Activated T-cell treated with anti-CD3 and anti-CD28 coated beads, Interleukin-2, amount 50 U/mL, for 24 hours (primary cell): Measurements from ENCODE around the gene UIMC1.

ENCODE experiments used
- DNase-seq: peaks from one replicate; pipeline ENCODE4 v3.0.0-alpha.2; 2020
- H3K27ac Mint-ChIP-seq: 2 replicates; pipeline ENCODE4 v1.8.0; 2020; ENCODE audit warnings: mild to moderate bottlenecking, mixed read lengths
- H3K27me3 Mint-ChIP-seq: 2 replicates; pipeline ENCODE4 v1.8.0; 2020; ENCODE audit warnings: mixed read lengths
- H3K36me3 Mint-ChIP-seq: 2 replicates; pipeline ENCODE4 v1.8.0; 2020; ENCODE audit warnings: low read depth, mixed read lengths
- H3K4me1 Mint-ChIP-seq: 2 replicates; pipeline ENCODE4 v1.8.0; 2020; ENCODE audit warnings: low read depth, mixed read lengths
- H3K4me3 Mint-ChIP-seq: 2 replicates; pipeline ENCODE4 v1.8.0; 2020; ENCODE audit warnings: mild to moderate bottlenecking, moderate library complexity, mixed read lengths
- H3K9me3 Mint-ChIP-seq: 2 replicates; pipeline ENCODE4 v1.8.0; 2020; ENCODE audit warnings: mixed read lengths

The UIMC1 gene

GRCh38 chr5:176884571-176884890 is 122.0 kb downstream of the UIMC1 start:
- no peak overlapping the region for H3K4me3 Mint-ChIP-seq
- no peaks in the 10 kb centered on the region for H3K9me3 Mint-ChIP-seq
- H3K27me3 Mint-ChIP-seq: peaks cover 2% of the 10 kb centered on the region
- peaks cover 5% of the 10 kb centered on the region for H3K4me1 Mint-ChIP-seq
- no peak for DNase-seq
- no peaks in the 10 kb centered on the region for H3K36me3 Mint-ChIP-seq
- H3K27ac Mint-ChIP-seq: no peak overlapping the region

- Mint-ChIP-seq H3K27me3 (peaks cover 5% of the 10 kb centered on the region), H3K36me3 (no peaks in the 10 kb centered on the region), H3K27ac (no peak overlapping the region), H3K9me3 (no peaks in the 10 kb centered on the region), H3K4me3 (no peak overlapping the region), H3K4me1 (peaks cover 5% of the 10 kb centered on the region)
- no peak for DNase-seq
Measured at GRCh38 chr5:176883700-176884570, 122.6 kb downstream of the UIMC1 start.

- H3K4me3 Mint-ChIP-seq: no peak overlapping the region
- H3K27me3 Mint-ChIP-seq: peaks cover 17% of the 10 kb centered on the region
- peaks cover 5% of the 10 kb centered on the region for H3K4me1 Mint-ChIP-seq
- no peak for DNase-seq
- no peaks in the 10 kb centered on the region for H3K9me3 Mint-ChIP-seq
- no peak overlapping the region for H3K27ac Mint-ChIP-seq
- H3K36me3 Mint-ChIP-seq: no peaks in the 10 kb centered on the region
Measured at GRCh38 chr5:176882567-176882903, 124.0 kb downstream of the UIMC1 start.

- Mint-ChIP-seq H3K27me3 (peaks cover 22% of the 10 kb centered on the region), H3K4me1 (peaks cover 5% of the 10 kb centered on the region), H3K4me3 (no peak overlapping the region), H3K9me3 (no peaks in the 10 kb centered on the region), H3K36me3 (no peaks in the 10 kb centered on the region), H3K27ac (no peak overlapping the region)
- DNase-seq: no peak
Measured at GRCh38 chr5:176881816-176882566, 124.6 kb downstream of the UIMC1 start.

DNA sequence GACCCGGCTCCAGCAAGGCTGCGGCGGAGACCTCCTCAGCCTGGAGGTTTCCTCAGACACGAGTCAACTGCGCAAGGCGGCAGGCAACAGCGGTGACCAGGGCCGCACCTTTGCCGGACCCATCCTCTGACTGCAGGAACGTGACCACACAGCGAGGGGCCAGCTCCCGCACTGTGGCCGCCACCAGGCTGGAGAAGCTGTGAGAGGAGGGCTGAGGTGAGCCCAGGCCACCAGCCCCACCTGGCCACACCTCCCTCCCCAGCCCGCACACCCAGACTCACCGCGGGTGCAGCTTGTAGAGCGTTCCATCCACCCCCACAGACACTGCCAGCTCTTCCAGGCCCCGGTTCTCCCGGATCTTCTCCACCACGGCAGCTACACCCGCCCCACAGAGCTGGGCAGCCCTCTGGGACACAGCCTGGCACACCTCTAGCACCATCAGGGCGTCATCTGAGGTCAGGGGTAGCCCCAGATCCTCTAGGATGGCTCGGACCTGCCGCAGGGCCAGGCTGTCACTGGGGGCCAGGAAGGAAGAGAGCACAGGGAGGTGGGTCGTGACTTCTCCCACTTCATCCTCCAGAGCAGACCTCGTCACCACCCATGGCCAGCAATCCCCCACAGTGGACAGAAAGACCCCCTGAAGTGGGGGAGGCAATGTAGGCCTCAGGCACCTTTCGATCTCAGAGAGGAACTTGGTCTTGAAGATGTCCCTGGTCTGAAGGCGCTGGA is 125.4 kb downstream of the UIMC1 start:
- Mint-ChIP-seq H3K4me3 (no peak overlapping the region), H3K27ac (no peak overlapping the region), H3K36me3 (no peaks in the 10 kb centered on the region), H3K9me3 (no peaks in the 10 kb centered on the region), H3K27me3 (peaks cover 30% of the 10 kb centered on the region), H3K4me1 (peaks cover 8% of the 10 kb centered on the region)
- no peak for DNase-seq

DNA sequence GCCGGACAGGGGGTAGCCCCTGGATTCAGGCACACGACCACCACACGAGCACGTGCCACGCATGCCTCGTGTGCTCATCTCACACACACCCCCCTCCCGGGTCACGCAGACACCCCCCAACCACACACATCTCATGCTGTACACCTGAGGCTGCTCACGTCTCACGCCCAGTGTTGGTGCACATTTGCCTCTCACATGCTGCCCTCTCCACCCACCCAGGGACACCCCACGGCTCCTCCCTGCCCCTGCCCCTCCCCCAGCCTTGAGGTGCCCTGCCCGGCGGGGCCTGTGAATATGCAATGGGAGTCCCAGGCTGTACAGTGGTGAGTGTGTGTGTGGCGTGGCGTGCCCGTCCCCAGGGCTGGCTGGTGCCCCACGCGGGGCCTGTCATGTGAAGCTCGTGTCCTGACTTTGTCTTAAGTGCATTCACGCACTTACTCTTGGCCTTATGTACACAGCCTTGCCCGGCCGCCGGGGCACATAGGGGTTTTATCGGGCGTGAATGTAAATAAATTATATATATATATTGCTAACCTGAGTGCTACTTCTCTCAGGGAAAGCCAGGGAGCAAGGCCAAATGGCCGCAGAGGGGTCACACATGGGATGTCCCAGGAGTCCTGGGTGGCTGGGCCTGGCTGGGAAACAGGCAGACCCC is 126.1 kb downstream of the UIMC1 start:
- Mint-ChIP-seq H3K27me3 (peaks cover 37% of the 10 kb centered on the region), H3K4me1 (peaks cover 15% of the 10 kb centered on the region), H3K4me3 (no peak overlapping the region), H3K27ac (no peak overlapping the region), H3K9me3 (no peaks in the 10 kb centered on the region), H3K36me3 (no peaks in the 10 kb centered on the region)
- DNase-seq: no peak

DNA sequence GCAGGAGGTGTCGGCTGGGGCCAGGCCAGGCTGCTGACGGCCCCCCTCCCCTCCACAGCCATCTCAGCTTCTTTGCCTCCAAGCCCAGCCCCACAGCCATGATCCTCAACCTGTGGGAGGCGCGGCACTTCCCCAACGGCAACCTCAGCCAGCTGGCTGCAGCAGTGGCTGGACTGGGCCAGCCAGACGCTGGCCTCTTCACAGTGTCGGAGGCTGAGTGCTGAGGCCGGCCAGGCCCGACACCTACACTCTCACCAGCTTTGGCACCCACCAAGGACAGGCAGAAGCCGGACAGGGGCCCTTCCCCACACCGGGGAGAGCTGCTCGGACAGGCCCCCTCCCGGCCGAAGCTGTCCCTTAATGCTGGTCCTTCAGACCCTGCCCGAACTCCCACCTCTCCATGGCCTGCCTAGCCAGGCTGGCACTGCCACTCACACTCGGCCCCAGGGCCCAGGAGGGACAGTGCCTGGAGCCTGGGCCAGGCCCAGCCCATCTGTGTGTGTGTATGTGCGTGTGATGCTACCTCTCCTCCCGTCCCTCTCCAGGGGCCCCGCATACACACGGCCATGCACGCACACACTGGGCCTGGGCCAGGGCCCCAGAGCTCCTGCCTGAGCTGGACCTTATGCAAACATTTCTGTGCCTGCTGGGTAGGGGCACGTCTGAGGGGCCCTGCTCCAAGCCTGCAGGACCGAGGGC is 126.8 kb downstream of the UIMC1 start:
- DNase-seq: no peak
- H3K36me3 Mint-ChIP-seq: no peaks in the 10 kb centered on the region
- H3K4me1 Mint-ChIP-seq: peaks cover 13% of the 10 kb centered on the region
- no peaks in the 10 kb centered on the region for H3K9me3 Mint-ChIP-seq
- no peak overlapping the region for H3K27ac Mint-ChIP-seq
- peaks cover 44% of the 10 kb centered on the region for H3K27me3 Mint-ChIP-seq
- no peak overlapping the region for H3K4me3 Mint-ChIP-seq

DNA sequence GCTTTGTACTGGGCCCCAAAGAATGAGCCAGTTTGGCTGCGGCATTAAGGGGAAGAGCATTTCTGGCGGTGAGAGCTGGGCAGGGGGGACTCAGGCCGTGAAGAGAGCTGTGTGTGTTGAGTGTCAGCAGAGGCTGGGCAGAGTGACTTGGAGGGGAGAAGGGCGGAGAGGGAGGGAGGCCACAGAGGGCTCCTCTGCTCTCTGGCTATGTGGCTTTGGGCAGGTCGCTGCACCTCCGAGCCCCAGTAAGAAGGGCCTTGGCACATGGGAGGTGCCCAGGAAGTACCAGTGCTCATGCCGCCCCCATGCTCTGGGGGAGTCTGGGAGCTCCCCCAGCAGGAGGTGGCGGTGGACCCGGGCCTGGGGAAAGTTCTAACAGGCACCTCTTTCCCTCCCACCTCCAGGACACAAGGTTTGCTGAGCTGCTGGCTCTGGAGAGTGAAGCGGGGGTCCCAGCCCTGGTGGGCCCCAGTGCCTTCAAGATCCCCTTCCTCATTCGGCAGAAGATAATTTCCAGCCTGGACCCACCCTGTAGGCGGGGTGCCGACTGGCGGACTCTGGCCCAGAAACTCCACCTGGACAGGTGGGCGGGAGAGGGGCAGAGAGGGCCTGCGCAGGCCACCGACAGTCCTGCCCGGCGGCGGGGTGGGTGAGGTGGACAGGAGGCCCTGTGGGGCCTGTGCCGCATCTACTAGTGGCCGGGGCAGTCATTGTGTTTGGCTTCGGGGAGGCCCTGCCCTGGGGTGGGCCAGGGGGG is 127.5 kb downstream of the UIMC1 start:
- no peaks in the 10 kb centered on the region for H3K36me3 Mint-ChIP-seq
- peaks cover 51% of the 10 kb centered on the region for H3K27me3 Mint-ChIP-seq
- H3K4me3 Mint-ChIP-seq: no peak overlapping the region
- no peaks in the 10 kb centered on the region for H3K9me3 Mint-ChIP-seq
- H3K4me1 Mint-ChIP-seq: peaks cover 10% of the 10 kb centered on the region
- no peak for DNase-seq
- no peak overlapping the region for H3K27ac Mint-ChIP-seq

- DNase-seq: no peak
- no peaks in the 10 kb centered on the region for H3K36me3 Mint-ChIP-seq
- H3K27me3 Mint-ChIP-seq: peaks cover 55% of the 10 kb centered on the region
- no peak overlapping the region for H3K27ac Mint-ChIP-seq
- peaks cover 10% of the 10 kb centered on the region for H3K4me1 Mint-ChIP-seq
- H3K9me3 Mint-ChIP-seq: no peaks in the 10 kb centered on the region
- H3K4me3 Mint-ChIP-seq: no peak overlapping the region
Measured at GRCh38 chr5:176878463-176878862, 128.1 kb downstream of the UIMC1 start.

DNA sequence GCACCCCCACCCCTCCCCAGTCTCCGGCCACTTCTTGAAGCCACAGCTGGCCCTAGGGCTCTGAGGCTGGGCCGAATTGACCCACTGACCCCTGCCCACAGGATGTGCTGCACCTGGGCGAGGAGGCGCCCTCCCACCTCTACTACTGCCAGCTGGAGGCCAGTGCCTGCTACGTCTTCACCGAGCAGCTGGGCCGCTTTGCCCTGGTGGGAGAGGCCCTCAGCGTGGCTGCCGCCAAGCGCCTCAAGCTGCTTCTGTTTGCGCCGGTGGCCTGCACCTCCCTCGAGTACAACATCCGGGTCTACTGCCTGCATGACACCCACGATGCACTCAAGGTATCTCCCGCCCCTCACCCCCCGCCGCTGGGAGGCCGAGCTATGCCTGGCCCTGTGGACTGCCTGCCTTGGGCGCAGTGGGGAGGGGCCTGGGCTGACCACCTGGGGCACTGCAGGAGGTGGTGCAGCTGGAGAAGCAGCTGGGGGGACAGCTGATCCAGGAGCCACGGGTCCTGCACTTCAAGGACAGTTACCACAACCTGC is 128.7 kb downstream of the UIMC1 start:
- H3K27me3 Mint-ChIP-seq: peaks cover 55% of the 10 kb centered on the region
- no peak for DNase-seq
- H3K4me3 Mint-ChIP-seq: no peak overlapping the region
- H3K27ac Mint-ChIP-seq: no peak overlapping the region
- peaks cover 3% of the 10 kb centered on the region for H3K9me3 Mint-ChIP-seq
- no peaks in the 10 kb centered on the region for H3K36me3 Mint-ChIP-seq
- peaks cover 13% of the 10 kb centered on the region for H3K4me1 Mint-ChIP-seq

DNA sequence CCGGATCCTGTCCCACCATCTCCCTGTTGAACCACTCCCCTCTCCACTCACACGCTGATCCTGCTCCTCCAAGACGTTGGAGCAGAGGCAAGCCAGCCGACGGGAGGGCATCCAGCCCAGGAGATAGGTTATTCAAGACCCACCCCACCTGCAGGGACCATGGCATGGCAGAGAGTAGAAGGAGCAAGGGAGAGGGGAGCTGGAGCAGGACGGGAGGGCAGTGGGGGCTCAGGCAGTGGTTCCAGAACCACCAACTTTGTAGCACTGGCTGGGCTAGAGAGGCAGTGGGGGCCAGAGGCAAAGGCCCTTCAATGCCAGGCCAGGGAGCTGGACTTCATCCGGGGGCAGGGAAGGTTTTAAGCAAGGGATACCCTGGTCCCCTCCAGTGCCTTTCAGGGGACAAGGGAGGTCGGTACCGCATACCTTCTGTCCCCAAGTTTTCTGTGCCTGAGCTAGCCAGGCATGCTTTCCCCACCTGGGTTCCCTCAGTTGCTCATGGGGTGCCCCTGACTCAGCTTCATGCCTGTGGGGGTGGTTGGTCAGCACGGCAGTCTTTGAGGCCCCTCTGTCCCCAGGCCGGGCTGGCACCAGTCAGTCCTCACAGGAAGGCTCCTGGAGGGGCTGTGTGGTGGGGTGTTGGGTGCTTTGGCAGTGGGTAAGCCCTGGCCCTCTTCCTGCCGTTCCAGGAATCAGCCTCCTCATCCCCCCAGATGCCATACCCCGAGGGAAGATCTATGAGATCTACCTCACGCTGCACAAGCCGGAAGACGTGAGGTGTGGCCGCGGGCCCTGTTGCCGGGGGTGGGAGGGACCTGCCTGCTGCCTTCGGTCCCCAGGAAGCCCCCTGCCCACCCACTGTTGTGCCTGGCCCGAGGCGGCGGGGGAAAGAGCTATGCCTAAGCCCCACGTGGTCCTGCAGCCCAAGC is 129.8 kb downstream of the UIMC1 start:
- Mint-ChIP-seq H3K27ac (no peak overlapping the region), H3K36me3 (no peaks in the 10 kb centered on the region), H3K27me3 (peaks cover 55% of the 10 kb centered on the region), H3K4me1 (peaks cover 13% of the 10 kb centered on the region), H3K9me3 (peaks cover 3% of the 10 kb centered on the region), H3K4me3 (no peak overlapping the region)
- no peak for DNase-seq

GRCh38 chr5:176875783-176876505 is 130.6 kb downstream of the UIMC1 start:
- no peak for DNase-seq
- no peak overlapping the region for H3K4me3 Mint-ChIP-seq
- H3K4me1 Mint-ChIP-seq: peaks cover 13% of the 10 kb centered on the region
- peaks cover 3% of the 10 kb centered on the region for H3K9me3 Mint-ChIP-seq
- H3K27me3 Mint-ChIP-seq: peaks cover 55% of the 10 kb centered on the region
- no peaks in the 10 kb centered on the region for H3K36me3 Mint-ChIP-seq
- peak overlapping the region; percentile 8 for H3K27ac Mint-ChIP-seq
